ENCODE data around the gene SNN. TPM values are rescaled to one million over a fixed set of nuclear protein-coding genes. Genes with fewer than 3 reads are reported as not detected.

The SNN gene
- total RNA-seq, 1 donor from 2014 or later, result 14.6 TPM

DNA sequence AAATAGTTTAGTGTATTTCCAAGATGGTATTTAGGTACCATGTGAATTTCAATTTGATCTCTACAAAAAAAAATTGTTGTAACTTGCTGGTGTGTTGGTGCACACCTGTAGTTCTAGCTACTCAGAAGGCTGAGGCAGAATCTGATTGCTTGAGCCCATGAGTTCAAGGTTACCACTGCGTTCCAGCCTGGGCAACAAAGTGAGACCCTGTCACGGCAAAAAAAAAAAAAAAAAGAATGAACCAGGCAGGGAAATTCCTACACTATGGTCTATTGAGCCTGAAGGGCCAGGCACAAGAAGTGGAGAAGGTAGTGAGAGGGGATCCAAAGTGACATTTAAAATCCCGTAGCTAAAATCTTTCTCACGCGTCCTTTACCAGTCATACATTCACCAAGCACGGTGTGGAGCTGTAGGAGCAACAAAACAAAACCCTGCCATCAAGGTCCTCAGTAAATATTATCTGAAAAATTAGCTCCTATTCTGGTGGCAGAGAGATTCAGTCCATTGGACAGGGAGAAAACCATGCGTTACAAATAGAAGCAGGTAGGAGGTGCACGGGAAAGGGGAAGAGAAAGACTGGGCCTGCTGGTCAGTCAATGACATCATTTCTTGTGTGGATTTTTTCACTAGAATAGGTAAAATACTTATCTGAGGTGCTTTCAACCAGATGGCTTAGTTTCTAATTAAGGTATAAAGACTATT is 47.1 kb downstream of the SNN start:
- H3K27me3 ChIP-seq (ENCODE audit: control insufficient read depth in 3 of 3, insufficient read depth in 3 of 3, low read length in 3 of 3), result no peaks in the 10 kb centered on the region
- H3K9ac ChIP-seq (ENCODE audit: low read depth in 1 of 3, low read length in 3 of 3), result peak overlapping the region in 1 of 3 donors; percentile 32
- no peak overlapping the region for H3K27ac ChIP-seq (ENCODE audit: low read depth, low read length)
- H3K4me3 ChIP-seq (ENCODE audit: low read length in 3 of 3), result no peak overlapping the region
- peaks cover 9 to 20% (median 15%) of the 10 kb centered on the region in 3 donors for H3K36me3 ChIP-seq (ENCODE audit: control insufficient read depth in 3 of 3, insufficient read depth in 3 of 3, low read length in 3 of 3)
- no peaks in the 10 kb centered on the region for H3K9me3 ChIP-seq (ENCODE audit: control insufficient read depth in 3 of 3, low read length in 3 of 3)
- peaks cover 7 to 25% (median 14%) of the 10 kb centered on the region in 3 donors for H3K4me1 ChIP-seq (ENCODE audit: control insufficient read depth in 3 of 3, insufficient read depth in 3 of 3, low read length in 3 of 3)

- H3K36me3 ChIP-seq (ENCODE audit: control insufficient read depth in 3 of 3, insufficient read depth in 3 of 3, low read length in 3 of 3), result peaks cover 11 to 24% (median 21%) of the 10 kb centered on the region in 3 donors
- no peak overlapping the region for H3K9ac ChIP-seq (ENCODE audit: low read depth in 1 of 3, low read length in 3 of 3)
- H3K4me1 ChIP-seq (ENCODE audit: control insufficient read depth in 3 of 3, insufficient read depth in 3 of 3, low read length in 3 of 3), result peaks cover 0 to 16% (median 5%) of the 10 kb centered on the region in 3 donors
- no peak overlapping the region for H3K27ac ChIP-seq (ENCODE audit: low read depth, low read length)
- no peak overlapping the region for H3K4me3 ChIP-seq (ENCODE audit: low read length in 3 of 3)
- no peaks in the 10 kb centered on the region for H3K9me3 ChIP-seq (ENCODE audit: control insufficient read depth in 3 of 3, low read length in 3 of 3)
- H3K27me3 ChIP-seq (ENCODE audit: control insufficient read depth in 3 of 3, insufficient read depth in 3 of 3, low read length in 3 of 3), result no peaks in the 10 kb centered on the region
Observed at GRCh38 chr16:11716336-11716735, 48.1 kb downstream of the SNN start.

GRCh38 chr16:11717811-11718210 is 49.6 kb downstream of the SNN start:
- H3K4me3 ChIP-seq (ENCODE audit: low read length in 3 of 3), result no peak overlapping the region

GRCh38 chr16:11719171-11719570 is 50.9 kb downstream of the SNN start:
- H3K9me3 ChIP-seq (ENCODE audit: control insufficient read depth in 3 of 3, low read length in 3 of 3), result no peaks in the 10 kb centered on the region
- H3K4me3 ChIP-seq (ENCODE audit: low read length in 3 of 3), result no peak overlapping the region
- peaks cover 14 to 26% (median 25%) of the 10 kb centered on the region in 3 donors for H3K36me3 ChIP-seq (ENCODE audit: control insufficient read depth in 3 of 3, insufficient read depth in 3 of 3, low read length in 3 of 3)
- no peaks in the 10 kb centered on the region for H3K27me3 ChIP-seq (ENCODE audit: control insufficient read depth in 3 of 3, insufficient read depth in 3 of 3, low read length in 3 of 3)
- H3K9ac ChIP-seq (ENCODE audit: low read depth in 1 of 3, low read length in 3 of 3), result no peak overlapping the region
- peak overlapping the region; percentile 14 for H3K27ac ChIP-seq (ENCODE audit: low read depth, low read length)
- peaks cover 0 to 8% (median 0%) of the 10 kb centered on the region in 3 donors for H3K4me1 ChIP-seq (ENCODE audit: control insufficient read depth in 3 of 3, insufficient read depth in 3 of 3, low read length in 3 of 3)

More at GRCh38 chr16:11717811-11718210, 49.6 kb downstream of the SNN start:
- Histone ChIP-seq H3K9me3 (ENCODE audit: control insufficient read depth in 3 of 3, low read length in 3 of 3) (no peaks in the 10 kb centered on the region), H3K27me3 (ENCODE audit: control insufficient read depth in 3 of 3, insufficient read depth in 3 of 3, low read length in 3 of 3) (no peaks in the 10 kb centered on the region), H3K9ac (ENCODE audit: low read depth in 1 of 3, low read length in 3 of 3) (no peak overlapping the region), H3K4me1 (ENCODE audit: control insufficient read depth in 3 of 3, insufficient read depth in 3 of 3, low read length in 3 of 3) (peaks cover 0 to 12% (median 0%) of the 10 kb centered on the region in 3 donors), H3K36me3 (ENCODE audit: control insufficient read depth in 3 of 3, insufficient read depth in 3 of 3, low read length in 3 of 3) (peaks cover 10 to 26% (median 25%) of the 10 kb centered on the region in 3 donors), H3K27ac (ENCODE audit: low read depth, low read length) (no peak overlapping the region)

DNA sequence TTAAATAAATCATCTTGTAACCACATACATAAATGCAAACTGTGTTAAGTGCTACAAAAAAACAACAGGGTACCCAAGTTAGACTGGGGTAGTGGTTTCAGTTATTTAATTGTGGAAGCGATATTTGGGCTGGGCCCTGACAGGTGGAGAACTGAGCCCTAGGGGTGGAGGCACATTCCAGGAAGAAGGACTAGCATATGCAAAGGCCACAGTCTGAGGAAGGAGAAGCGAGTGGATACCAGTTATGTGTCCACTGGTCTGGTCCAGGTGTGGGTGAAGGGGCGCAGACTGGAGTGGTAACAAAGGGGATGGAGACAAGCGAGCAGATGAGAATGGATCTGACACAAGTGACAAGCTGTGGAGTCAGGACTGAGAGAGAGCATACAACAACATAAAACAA is 51.5 kb downstream of the SNN start:
- no peaks in the 10 kb centered on the region for H3K27me3 ChIP-seq (ENCODE audit: control insufficient read depth in 3 of 3, insufficient read depth in 3 of 3, low read length in 3 of 3)
- H3K9ac ChIP-seq (ENCODE audit: low read depth in 1 of 3, low read length in 3 of 3), result no peak overlapping the region
- H3K36me3 ChIP-seq (ENCODE audit: control insufficient read depth in 3 of 3, insufficient read depth in 3 of 3, low read length in 3 of 3), result peaks cover 14 to 26% (median 25%) of the 10 kb centered on the region in 3 donors
- H3K9me3 ChIP-seq (ENCODE audit: control insufficient read depth in 3 of 3, low read length in 3 of 3), result no peaks in the 10 kb centered on the region
- H3K27ac ChIP-seq (ENCODE audit: low read depth, low read length), result no peak overlapping the region
- peaks cover 0 to 8% (median 0%) of the 10 kb centered on the region in 3 donors for H3K4me1 ChIP-seq (ENCODE audit: control insufficient read depth in 3 of 3, insufficient read depth in 3 of 3, low read length in 3 of 3)
- no peak overlapping the region for H3K4me3 ChIP-seq (ENCODE audit: low read length in 3 of 3)

DNA sequence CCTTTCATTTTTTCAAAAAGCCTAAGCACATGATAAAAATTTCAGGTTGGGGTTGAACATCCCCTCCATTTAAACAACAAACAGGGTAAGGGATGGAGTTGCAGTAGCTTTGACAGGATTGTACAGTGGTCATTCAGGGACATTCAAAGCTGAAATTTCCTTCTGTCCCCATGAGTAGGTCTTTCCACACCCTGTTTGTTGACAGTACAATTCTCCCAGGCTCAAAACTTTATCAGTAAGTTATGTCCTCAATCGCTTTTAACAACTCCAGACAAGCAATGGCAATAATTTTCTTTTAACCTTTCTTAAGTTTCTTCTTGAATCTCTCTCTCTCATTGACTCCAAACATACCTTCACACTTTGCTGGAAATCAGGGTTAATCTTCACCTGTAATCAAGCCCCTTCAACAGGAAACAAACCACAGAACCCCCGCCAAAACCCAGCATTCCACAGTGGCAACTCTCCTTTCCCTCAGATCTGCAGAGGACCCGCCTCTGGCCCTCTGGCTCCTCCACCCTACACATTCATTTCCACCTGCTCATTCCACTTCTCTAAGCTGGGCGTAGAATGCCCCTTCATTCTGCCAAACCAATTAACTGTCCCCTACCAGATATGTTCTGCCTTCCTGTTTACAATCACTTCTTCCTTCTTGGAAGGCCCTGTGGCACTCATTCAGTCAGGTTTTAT is 53.7 kb downstream of the SNN start:
- Histone ChIP-seq H3K27me3 (ENCODE audit: control insufficient read depth in 3 of 3, insufficient read depth in 3 of 3, low read length in 3 of 3) (no peaks in the 10 kb centered on the region), H3K9ac (ENCODE audit: low read depth in 1 of 3, low read length in 3 of 3) (no peak overlapping the region), H3K4me1 (ENCODE audit: control insufficient read depth in 3 of 3, insufficient read depth in 3 of 3, low read length in 3 of 3) (peaks cover 0 to 10% (median 0%) of the 10 kb centered on the region in 3 donors), H3K9me3 (ENCODE audit: control insufficient read depth in 3 of 3, low read length in 3 of 3) (no peaks in the 10 kb centered on the region), H3K36me3 (ENCODE audit: control insufficient read depth in 3 of 3, insufficient read depth in 3 of 3, low read length in 3 of 3) (peaks cover 19 to 30% (median 24%) of the 10 kb centered on the region in 3 donors), H3K4me3 (ENCODE audit: low read length in 3 of 3) (no peak overlapping the region), H3K27ac (ENCODE audit: low read depth, low read length) (no peak overlapping the region)

- Histone ChIP-seq H3K27me3 (ENCODE audit: control insufficient read depth in 3 of 3, insufficient read depth in 3 of 3, low read length in 3 of 3) (no peaks in the 10 kb centered on the region), H3K4me1 (ENCODE audit: control insufficient read depth in 3 of 3, insufficient read depth in 3 of 3, low read length in 3 of 3) (peaks cover 0 to 10% (median 0%) of the 10 kb centered on the region in 3 donors), H3K36me3 (ENCODE audit: control insufficient read depth in 3 of 3, insufficient read depth in 3 of 3, low read length in 3 of 3) (peaks cover 19 to 30% (median 24%) of the 10 kb centered on the region in 3 donors), H3K27ac (ENCODE audit: low read depth, low read length) (no peak overlapping the region), H3K4me3 (ENCODE audit: low read length in 3 of 3) (no peak overlapping the region), H3K9me3 (ENCODE audit: control insufficient read depth in 3 of 3, low read length in 3 of 3) (no peaks in the 10 kb centered on the region), H3K9ac (ENCODE audit: low read depth in 1 of 3, low read length in 3 of 3) (no peak overlapping the region)
Observed at GRCh38 chr16:11722468-11722808, 54.2 kb downstream of the SNN start.

DNA sequence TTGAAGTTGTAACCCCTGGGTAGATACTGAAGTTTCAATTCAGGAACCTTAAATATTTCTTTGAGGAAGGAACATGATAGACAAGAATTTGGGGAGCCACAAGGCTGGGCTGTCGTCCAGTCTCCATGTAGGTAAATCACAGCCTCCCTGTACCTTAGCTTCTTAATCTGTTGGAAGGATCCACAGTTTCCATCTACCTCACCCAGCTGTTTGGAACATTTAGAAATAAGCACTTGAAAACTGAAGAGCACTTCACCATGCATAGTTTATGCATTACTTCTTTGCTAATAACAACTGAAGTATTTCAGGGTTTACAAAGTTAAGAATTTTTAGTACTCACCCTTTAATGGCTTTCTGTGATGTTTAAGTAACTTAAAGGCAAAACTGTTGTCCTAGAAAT is 57.2 kb downstream of the SNN start:
- no peaks in the 10 kb centered on the region for H3K27me3 ChIP-seq (ENCODE audit: control insufficient read depth in 3 of 3, insufficient read depth in 3 of 3, low read length in 3 of 3)
- peaks cover 0 to 3% (median 2%) of the 10 kb centered on the region in 3 donors for H3K4me1 ChIP-seq (ENCODE audit: control insufficient read depth in 3 of 3, insufficient read depth in 3 of 3, low read length in 3 of 3)
- peaks cover 17 to 37% (median 35%) of the 10 kb centered on the region in 3 donors for H3K36me3 ChIP-seq (ENCODE audit: control insufficient read depth in 3 of 3, insufficient read depth in 3 of 3, low read length in 3 of 3)
- no peak overlapping the region for H3K9ac ChIP-seq (ENCODE audit: low read depth in 1 of 3, low read length in 3 of 3)
- H3K9me3 ChIP-seq (ENCODE audit: control insufficient read depth in 3 of 3, low read length in 3 of 3), result no peaks in the 10 kb centered on the region
- H3K27ac ChIP-seq (ENCODE audit: low read depth, low read length), result no peak overlapping the region
- no peak overlapping the region for H3K4me3 ChIP-seq (ENCODE audit: low read length in 3 of 3)

DNA sequence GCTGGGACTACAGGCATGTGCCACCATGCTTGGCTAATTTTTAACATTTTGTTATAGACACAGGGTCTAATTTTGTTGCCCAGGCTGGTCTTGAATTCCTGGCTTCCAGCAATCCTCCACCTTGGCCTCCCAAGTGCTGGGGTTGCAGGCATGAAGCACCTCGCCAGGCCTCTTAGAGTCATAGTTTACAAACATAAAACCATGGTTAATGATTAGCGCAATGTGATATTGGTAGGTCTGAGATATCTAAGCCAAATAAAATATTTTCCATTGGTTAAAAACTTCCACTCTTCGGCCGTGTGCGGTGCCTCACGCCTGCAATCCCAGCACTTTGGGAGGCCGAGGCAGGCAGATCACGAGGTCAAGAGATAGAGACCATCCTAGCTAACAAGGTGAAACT is 57.8 kb downstream of the SNN start:
- H3K36me3 ChIP-seq (ENCODE audit: control insufficient read depth in 3 of 3, insufficient read depth in 3 of 3, low read length in 3 of 3), result peaks cover 12 to 37% (median 35%) of the 10 kb centered on the region in 3 donors

More for the DNA sequence above, 57.8 kb downstream of the SNN start:
- no peak overlapping the region for H3K9ac ChIP-seq (ENCODE audit: low read depth in 1 of 3, low read length in 3 of 3)
- no peaks in the 10 kb centered on the region for H3K9me3 ChIP-seq (ENCODE audit: control insufficient read depth in 3 of 3, low read length in 3 of 3)
- H3K27me3 ChIP-seq (ENCODE audit: control insufficient read depth in 3 of 3, insufficient read depth in 3 of 3, low read length in 3 of 3), result no peaks in the 10 kb centered on the region
- H3K4me1 ChIP-seq (ENCODE audit: control insufficient read depth in 3 of 3, insufficient read depth in 3 of 3, low read length in 3 of 3), result peaks cover 0 to 3% (median 2%) of the 10 kb centered on the region in 3 donors
- H3K27ac ChIP-seq (ENCODE audit: low read depth, low read length), result no peak overlapping the region
- H3K4me3 ChIP-seq (ENCODE audit: low read length in 3 of 3), result no peak overlapping the region

All from skeletal muscle tissue (tissue), 4 donors.